DMS53 (cell line): ENCODE results near the gene TMEM183A.
"Not testable (repeated sequence)": the region's sequence is repeated elsewhere in the genome, so short reads cannot be mapped to it uniquely, and the experiment has no call there.

Experiments
- DNase-seq: peaks from one replicate; lab custom pipeline; 2025; lab: John Stamatoyannopoulos, UW

TMEM183A gene, protein sequence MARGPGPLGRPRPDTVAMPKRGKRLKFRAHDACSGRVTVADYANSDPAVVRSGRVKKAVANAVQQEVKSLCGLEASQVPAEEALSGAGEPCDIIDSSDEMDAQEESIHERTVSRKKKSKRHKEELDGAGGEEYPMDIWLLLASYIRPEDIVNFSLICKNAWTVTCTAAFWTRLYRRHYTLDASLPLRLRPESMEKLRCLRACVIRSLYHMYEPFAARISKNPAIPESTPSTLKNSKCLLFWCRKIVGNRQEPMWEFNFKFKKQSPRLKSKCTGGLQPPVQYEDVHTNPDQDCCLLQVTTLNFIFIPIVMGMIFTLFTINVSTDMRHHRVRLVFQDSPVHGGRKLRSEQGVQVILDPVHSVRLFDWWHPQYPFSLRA

DNA sequence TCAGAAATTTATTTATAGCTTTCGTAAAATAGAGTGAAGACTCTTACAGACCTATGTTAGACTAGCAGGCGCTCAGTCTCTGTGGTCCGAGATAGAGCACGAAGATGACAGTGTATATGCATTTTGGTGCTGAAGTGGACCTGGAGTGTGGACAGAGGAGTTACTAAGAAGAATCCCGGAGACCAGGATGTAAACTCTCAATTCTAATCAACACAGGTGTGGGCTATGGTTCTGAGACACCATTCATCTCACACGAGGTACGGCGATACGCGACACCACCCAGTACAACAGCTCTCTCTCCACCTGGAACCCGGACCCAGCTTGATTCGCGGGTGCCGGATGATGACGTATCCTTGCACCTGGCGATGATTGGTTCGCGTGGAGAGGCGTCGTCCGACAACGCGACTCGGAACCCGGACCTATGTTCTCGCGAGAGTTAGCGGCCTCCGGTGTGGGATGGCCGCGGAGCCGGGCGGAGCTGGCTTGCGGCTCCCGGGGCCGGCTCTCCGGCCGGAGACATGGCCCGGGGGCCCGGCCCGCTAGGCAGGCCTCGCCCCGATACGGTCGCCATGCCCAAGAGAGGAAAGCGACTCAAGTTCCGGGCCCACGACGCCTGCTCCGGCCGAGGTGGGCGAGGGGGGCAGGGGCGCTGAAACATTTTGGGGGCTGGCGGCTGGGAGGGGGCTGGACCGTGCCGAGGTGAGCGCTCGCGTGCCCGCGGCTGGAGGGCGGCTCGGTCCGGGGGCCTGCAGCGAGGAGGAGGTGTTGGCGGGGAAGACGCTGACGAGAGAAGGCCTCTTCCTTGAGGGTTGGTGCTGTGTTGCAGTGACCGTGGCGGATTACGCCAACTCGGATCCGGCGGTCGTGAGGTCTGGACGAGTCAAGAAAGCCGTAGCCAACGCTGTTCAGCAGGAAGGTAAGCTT, at the start of gene TMEM183A:
Gene TMEM183A, plus strand, starts transcription at position 427 of the 924 bp plus-strand sequence. Its CDS starts 92 bp downstream, at position 519.
- peak; percentile 100 for DNase-seq

DNA sequence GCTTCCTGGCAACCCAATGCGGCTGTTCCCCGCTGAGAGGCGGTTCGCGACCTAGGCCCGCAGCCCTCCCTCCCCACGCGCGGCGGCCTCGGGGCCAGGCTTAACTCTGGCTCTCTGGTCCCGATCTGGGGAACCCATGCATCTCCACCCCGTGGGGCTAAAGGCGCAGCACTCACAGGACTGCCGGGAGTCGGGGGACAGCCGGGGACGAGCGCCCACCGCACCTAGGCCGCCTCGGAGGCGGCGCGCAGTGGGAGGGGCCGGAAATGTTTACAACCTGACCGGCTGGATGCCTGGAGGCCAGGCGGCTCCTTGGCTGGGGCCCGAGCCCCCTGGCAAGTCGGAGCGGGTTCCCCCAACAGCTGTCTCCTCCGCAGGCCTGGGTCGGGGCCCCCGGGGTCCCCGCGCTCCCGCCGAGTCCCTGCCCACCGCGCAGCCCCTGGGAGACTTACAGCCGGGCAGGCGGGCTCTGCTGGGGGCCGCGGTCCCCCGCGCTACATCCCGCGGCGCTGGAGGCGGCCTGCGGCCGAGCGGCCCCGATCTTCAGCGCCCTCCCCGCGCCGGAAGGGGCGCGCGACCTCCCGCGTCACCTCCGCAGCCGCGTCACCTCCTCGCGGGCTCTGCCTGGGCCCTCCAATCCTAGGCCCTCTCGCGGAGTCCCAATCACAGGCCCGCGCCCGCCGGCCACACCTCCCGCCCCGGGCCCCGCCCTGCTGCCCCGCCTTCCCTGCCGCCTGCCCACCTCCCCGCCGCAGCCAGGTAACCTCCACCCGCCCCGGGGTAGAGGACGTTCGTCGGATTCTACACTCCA, 49.2 kb upstream of the TMEM183A start, which contains the start of gene ADIPOR1:
Gene ADIPOR1, minus strand, starts transcription at position 580 of the 811 bp plus-strand sequence. CDS start 7,242 bp downstream, outside the sequence.
- DNase-seq: peak; percentile 98

DNA sequence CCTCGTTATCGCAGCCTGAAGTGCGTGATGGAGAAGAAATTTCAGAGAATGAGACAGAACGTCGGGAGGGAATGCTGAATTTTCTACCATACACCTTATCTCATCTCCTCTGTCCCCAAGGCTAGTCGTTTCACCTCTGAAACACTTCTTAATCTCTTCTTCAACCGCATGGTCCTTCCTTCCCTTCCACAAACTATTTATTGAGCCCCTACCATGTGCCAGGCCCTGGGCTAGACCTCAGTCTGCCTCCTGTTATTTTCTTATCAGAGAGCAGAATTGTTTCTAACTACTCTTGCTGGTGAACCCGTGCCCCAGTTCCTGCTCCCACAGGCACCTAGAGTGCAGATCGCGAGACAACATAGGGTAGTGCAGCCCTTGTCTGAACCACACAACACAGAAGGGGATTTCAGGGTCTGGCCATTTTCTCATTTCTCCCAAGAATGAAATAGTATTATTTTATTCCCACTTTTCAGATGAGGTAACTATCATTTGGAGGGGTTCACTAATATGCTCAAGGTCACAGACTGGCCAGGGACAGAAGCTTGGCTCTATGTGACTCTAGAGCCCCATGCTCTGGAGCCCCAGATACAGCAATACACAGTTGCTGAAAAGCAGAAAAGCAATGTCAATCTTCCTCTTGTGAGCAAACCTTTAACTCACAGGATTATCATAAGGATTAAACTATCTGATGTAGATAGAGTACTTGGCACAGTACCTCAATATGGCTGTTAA, 48.5 kb upstream of the TMEM183A start:
- DNase-seq: peak; percentile 74

DNA sequence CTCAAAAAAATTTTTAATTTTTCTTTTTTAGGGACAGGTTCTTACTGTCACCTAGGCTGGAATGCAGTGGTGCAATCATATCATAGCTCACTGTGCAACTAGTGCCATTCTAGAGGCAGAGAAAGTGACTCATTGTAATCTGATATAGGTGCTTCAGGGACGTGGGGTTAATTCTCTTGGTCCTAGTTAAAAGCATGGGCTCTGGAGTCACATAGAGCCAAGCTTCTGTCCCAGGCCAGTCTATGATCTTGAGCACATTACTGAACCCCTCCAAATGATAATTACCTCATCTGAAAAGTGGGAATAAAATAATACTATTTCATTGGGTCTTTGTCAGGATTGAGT, 47.9 kb upstream of the TMEM183A start:
- DNase-seq: peak; percentile 93

DNA sequence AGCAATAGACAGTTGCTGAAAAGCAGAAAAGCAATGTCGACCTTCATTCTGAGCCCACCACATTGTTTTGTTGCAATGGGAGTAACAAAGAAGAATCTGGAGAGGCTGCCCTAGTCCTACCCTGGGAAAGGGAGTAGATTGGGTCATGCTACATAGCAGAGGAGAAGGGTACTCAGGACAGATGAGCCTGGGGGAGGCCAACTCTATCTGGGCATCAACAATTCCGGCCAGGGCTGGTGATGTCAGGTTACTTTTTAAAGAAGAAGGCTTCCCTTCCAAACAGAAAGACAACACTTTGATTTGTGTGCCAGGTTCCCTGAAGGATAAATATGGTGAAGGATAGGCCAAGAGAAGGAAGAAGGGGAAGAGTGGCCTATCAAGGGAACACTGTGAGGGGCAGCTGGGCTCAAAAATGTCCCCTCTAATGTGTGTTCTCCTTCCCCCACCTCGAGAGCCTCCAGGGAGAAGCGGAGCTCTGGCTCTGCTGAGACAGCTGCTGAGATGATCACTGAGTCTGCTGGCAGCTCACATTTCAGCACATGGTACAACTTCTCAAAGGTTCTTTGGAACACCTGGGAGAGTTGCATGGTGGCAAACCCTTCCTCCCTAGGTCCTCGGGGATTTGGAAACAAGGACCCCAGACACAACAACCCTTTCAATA, 45.8 kb upstream of the TMEM183A start:
- no peak for DNase-seq

DNA sequence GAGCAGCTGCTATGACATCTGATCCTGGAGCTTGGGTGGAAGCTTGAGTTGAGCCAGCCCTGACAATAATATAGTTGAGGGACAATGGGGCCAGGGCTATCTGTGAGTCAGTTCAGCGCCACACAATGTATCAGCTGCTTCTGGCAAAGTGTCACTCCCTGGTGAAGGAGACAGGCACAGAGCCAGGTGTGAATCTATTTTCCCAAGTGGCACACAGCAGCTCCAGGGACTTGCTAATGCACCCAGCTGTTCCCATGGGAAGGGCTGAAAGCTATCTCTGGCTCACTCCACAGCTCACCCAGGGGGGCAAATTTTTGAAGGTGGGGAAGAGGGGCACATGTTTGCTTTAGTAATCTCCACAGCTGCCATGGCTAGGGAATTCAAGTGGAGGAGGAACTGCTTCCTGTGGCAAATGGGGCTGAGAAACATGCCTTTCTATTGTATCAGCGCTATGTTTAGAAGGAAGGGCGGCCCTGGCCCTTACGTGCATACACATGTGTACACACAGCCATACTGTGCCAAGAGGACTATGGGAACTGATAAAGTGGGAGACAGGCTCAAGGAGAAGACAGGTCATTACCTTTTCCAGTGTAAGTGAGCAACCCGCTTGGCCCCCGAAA, 42.3 kb upstream of the TMEM183A start:
- peak; percentile 74 for DNase-seq

DNA sequence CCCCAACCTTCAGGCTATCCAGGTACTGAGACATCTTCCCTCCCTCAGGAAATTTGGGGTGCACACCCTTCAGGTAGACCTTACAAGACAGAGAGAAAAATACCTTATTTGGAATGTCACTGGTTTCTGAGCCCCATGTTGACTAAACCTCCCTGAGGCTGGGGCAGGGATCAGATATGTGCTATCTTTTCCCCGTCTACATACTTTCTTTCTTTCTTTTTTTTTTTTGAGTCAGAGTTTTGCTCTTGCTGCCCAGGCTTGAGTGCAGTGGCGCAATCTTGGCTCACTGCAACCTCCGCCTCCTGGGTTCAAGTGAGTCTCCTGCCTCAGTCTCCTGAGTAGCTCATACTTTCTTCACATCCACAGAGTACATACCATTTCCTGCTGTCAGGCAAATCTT, 41.8 kb upstream of the TMEM183A start:
- DNase-seq: no peak

DNA sequence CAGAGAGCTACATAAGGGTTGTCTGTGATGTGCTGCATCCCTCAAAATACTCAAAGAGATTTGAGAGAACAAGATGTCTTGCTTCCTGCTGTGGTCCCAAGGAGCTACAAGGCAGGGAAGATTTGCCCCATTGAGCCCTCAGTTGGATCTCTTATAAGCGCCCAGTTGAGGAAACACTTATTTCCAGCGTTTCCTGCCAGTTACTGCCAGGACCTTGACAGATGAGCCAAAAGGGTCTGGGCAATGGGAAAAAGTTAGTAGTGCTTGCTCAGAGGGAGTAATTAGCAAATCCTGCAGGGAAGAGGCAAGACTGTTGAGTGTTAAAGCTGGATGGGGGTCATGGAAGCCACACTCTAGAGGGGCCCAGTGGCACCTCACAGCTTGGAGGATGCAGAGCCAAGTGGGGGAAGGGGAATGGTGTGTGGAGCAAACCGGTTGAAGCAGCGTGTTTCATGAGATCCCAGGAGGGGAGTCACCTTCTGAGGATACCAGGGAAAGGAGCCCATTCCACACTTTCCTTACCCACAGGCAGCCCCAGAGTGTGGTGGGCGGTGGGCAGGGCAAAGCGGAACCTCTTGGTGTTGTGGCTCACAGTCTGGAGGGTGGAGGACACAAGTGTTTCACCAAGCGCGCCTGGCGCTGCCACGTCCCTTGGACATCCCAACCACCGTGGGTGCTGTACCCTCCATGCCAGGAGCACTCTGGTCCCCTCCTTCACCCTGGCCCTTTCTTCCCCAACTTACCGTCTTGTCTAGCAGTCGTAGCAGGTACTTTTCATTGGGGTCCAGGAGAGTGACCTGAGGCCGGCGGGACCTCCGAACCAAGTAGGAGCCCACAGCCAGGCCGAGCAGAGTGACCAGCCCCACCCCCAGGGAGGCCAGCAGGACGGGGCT, 40.9 kb upstream of the TMEM183A start:
- peak; percentile 49 for DNase-seq

DNA sequence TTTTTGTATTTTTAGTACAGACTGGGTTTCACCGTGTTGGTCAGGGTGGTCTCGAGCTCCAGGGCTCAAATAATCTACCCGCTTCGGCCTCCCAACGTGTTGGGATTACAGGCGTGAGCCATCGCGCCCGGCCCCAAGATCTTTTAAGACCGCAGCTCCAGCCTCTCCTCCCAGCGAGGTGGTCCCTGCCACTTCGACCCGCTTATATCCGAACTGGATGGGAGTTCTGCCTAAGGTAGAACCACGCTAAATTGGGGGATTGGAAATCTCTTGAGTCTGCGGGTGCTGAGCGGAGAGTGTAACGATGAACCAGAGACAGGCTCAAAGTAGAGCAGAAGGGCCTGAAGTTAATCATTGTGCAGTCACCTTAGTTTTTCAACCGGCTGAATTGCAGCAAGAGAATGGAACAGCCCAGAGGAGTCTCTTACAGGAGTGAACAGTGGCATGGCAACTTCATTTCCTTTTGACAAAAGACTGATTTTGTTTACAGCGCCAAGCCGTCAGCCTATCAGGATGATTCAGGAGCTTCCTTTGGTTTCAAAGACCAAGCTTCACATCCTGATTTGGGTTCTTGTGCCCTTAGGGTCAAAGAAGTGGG, 39.4 kb upstream of the TMEM183A start:
- peak; percentile 71 for DNase-seq

DNA sequence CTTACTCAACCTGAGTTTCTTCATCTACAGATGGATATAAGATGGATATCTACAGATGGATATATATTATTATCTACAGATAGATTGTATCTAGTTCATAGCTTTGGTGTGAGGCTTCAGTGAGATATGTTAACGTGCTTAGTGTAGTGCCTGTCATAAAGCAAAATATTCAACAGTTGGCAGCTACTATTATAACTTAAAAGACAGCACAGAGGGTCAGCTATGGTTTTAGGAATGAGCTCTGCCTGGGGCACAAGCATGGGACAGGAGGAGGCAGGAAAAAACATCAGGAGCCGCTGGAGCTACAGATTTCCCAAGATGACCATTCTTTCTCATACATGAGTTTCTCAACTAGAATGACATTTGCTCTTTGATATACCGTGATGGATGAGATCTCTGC, 38.8 kb upstream of the TMEM183A start:
- no peak for DNase-seq

DNA sequence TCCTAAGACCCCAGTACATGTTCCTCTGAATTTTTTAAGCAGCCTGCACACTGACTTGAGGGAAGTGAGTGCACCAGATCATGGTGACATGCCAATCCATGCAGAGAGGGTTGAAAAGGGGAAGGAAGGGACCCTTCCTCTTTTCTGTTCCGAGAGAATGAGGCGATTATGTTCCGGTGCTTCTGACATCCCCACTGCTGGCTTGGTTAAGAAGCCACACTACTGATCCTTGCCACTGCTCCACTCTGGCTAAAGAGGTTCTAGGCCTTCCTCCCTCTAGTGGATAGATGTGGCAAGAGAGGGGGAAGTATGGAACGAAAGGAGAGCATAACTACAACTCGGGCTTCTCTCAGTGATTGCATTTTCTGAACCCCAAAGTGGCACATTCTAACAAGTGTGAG, 38.3 kb upstream of the TMEM183A start:
- DNase-seq: peak; percentile 78

DNA sequence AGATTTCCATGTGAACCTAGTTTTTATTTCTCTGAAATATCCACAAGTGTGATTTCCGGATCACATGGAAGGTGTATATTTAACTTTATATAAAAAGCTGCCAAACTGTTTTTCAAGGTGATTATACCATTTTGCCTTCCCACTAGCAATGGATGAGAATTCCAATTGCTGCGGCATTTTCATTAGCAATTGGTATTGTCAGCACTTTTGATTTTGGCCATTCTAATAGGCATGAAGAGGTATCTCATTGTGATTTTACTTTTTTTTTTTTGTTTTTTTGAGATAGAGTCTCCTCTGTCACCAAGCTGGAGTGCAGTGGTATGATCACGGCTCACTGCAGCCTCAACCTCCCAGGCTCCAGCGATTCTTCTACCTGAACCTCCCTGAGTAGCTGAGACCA, 35.1 kb upstream of the TMEM183A start:
- DNase-seq: no peak

DNA sequence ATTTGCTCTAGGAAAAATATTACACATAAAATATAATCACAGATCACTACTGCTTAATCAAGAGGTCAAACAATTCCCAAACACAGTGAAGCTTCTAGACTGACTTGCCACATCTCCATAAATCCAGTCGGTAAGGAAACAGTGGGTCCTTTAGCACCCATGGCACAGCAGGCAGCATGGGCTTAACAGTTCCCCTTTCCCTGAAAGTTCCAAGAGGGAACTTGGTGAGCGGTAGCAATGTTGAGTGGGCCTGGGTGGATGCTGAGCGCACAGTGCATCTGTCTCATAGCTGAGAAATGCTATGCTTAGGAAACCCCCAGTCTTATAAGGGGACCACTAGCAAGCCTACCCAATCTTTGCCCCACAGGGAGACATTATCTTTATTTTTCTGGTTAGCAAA, 32.3 kb upstream of the TMEM183A start:
- no peak for DNase-seq

DNA sequence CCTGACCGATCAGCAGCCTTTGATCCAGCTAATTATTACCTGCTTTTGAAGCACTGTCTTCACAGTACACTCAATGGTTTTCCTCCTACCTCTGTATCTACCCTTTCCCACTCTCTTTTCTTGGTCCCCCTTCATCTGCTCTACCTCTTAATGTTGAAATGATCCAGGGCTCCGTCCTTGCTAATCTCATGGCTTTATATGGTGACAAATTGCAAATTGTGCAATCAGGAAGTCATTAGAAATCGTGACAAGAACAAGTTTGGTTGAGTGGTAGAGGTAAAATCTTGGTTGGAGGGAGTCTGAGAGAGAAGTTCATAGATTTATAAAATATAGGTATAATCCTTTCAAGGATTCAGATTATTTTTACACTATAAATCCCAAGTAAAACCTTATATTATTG, 30.5 kb upstream of the TMEM183A start:
- DNase-seq: no peak

DNA sequence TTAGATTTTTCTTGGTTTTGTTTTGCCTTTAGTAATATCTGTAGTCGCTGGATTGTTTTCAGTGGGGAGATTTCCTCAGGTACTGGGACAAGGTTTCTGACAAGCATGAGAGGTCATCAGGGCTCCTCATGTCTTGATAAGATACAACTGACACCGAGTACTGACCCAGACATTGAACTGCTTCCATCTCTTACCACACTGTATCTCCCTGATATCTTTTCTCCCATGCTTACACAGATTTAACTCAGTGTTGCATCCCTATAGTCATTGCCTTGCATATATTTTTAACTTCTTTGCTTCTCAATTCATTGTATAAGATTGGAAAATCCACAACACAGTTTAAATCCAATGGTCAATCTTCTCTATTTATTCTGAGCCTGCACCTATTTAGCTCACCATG, 27.7 kb upstream of the TMEM183A start:
- no peak for DNase-seq

DNA sequence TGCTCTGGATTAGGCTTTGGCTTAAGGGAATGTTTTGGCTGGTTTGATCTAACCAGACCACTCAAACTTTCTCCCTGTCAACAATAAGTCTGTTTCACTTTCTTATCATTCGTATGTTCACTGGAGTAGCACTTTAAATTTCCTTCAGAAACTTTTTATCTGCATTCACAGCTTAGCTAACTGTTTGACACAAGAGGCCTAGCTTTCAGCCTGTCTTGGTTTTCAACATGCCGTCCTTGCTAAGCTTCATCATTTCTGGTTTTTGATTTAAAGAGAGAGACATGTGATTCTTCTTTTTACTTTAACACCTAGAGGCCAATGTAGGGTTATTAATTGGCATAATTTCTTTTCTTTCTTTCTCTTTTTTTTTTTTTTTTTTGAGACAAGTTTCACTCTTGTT, 25.2 kb upstream of the TMEM183A start:
- no peak for DNase-seq

DNA sequence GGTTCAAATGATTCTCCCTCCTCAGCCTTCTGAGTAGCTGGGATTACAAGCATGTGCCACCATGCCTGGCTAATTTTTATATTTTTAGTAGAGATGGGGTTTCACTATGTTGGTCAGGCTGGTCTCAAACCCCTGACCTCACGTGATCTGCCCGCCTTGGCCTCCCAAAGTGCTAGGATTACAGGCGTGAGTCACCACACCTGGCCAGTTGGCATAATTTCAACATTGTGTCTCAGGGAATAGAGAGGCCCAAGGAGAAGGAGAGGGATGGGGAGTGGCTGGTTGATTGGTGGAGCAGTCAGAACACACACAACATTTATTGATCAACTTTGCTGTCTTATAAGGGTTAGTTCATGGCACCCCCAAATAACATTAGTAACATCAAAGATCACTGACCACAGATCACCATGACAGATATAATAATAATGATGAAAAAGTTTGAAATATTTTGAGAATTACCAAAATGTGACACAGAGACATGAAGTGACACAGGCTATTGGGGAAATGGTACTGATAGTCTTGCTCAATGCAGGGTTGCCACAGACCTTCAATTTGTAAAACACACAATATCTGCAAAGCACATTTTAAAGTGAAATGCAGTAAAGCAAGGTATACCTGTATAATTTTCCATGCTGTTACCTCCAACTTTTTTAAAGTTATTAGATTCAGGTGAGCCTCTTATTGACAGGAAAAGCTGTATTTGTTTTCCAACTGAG, 24.3 kb upstream of the TMEM183A start:
- no peak for DNase-seq

DNA sequence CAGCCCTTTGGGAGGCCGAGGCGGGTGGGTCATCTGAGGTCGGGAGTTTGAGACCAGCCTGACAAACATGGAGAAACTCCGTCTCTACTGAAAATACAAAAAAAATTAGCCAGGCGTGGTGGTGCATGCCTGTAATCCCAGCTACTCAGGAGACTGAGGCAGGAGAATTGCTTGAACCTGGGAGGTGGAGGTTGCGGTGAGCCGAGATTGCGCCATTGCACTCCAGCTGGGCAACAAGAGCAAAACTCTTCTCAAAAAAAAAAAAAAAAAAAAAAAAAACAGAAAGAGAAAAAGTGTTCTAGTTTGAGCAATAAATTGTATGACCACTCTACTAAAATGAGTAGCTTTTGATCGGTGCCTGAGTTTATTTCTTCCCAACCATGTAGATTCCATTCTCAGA, 21.1 kb upstream of the TMEM183A start:
- DNase-seq: not testable (repeated sequence)
